Measurements from ENCODE around the gene CPS1. TPM values are rescaled to one million over a fixed set of nuclear protein-coding genes. Genes with fewer than 3 reads are reported as not detected.

Gene CPS1
- 1 to 10 TPM; 2.7 to 5.5 TPM for total RNA-seq
- long read RNA-seq, donor 1: 0 reads
- long read RNA-seq, donor 2: 0 reads

DNA sequence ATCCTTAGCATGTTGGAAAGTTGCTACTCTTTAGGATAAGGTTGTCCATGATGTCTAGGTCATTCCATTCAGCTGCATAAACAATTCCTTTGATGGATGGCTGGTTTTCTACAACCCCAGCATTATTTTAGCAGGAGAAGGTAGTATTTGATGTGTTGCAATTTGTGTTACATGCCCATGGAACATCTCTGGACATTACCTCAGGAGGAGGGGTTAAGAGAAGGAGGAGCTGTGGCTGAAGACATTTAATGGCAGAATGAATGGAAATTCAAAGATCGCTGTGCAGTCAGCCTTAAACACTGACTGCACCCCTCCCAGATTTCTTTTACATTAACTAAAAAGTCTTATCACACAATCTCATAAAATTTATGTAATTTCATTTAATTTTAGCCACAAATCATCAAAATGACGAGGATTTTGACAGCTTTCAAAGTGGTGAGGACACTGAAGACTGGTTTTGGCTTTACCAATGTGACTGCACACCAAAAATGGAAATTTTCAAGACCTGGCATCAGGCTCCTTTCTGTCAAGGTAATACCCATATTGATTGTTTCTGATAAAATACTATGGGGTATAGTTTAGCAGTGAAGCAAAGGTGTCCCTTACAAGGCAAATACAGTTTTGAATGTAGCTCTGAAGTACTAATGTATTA, at the start of gene CPS1:
CPS1 (plus strand) TSS at position 271 of the 652 bp plus-strand sequence; CDS start at position 406, 135 bp downstream.
- no peak for DNase-seq (ENCODE audit: low spot score)
- intact Hi-C loops (cut with DNase I): no loop called here

GRCh38 chr2:210515911-210516310, 40.5 kb upstream of the CPS1 start:
- DNase-seq (ENCODE audit: low spot score): no peak
- intact Hi-C loops (cut with DNase I): loop anchor here in 1 of 2 donors (5.0 kb wide), 1 partner anchor 654 kb away; no protein-coding TSS in a partner anchor

DNA sequence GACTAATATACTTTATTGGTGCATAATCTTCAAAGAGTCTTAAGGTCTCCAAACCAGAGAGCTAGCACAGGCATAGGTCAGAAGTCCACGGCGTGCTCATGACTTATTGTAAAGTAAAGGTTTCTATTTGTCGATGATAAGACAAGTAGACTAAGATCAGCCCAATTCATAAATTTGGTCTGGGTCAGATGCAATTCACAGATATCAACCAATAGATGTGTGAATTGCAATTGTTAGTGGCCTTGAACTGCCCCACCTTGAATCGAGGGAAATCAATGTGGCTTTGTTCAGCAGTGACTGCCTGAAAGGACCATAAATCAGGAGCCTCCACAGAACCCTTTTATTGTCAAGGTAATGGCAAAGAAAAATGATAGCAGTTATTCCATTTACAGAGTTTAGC, 39.1 kb upstream of the CPS1 start:
- intact Hi-C loops (cut with DNase I): loop anchor here in 1 of 2 donors (5.0 kb wide), 1 partner anchor 655 kb away; no protein-coding TSS in a partner anchor
- no peak for DNase-seq (ENCODE audit: low spot score)

DNA sequence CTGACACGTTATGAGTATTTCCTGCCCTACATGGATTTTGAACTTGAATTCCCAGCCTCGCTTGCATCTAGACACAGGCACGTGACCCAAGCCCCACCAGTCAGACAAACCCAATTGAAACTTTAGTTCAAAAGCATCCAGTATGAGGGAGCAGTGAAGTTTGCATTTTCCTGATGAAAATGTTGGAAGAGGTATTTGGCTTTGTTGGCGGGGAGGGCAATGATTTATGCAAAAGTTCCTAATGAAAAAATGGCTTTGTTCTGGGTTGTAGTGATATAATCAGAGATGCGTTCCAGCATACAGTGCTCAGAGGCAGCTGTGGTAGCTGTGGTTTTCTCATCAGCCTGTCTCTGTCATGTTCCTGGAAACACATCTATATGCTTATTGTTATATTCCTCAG, 36.8 kb upstream of the CPS1 start:
- no peak for DNase-seq (ENCODE audit: low spot score)
- intact Hi-C loops (cut with DNase I): loop anchor here in 1 of 2 donors (5.0 kb wide), 1 partner anchor 657 kb away; no protein-coding TSS in a partner anchor

DNA sequence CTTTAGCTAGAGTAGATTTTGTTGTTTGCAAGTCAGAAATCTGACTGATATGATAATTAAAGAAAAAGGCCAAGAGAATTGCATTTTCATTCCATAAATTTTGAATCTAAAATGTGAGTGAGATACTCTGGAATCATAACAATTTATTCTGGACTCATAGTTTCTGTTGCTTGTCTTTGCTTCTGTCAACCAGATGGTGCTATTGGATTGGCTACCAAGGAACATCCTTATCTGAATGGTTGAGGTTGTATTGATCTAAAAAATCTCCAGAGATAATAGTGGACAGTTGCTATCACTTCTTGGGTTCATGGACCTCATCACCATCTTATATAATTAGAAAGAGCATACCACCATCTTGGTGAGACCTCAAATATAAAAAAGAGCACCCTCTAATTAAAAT, 34.0 kb upstream of the CPS1 start:
- DNase-seq (ENCODE audit: low spot score): no peak
- intact Hi-C loops (cut with DNase I): no loop called here

DNA sequence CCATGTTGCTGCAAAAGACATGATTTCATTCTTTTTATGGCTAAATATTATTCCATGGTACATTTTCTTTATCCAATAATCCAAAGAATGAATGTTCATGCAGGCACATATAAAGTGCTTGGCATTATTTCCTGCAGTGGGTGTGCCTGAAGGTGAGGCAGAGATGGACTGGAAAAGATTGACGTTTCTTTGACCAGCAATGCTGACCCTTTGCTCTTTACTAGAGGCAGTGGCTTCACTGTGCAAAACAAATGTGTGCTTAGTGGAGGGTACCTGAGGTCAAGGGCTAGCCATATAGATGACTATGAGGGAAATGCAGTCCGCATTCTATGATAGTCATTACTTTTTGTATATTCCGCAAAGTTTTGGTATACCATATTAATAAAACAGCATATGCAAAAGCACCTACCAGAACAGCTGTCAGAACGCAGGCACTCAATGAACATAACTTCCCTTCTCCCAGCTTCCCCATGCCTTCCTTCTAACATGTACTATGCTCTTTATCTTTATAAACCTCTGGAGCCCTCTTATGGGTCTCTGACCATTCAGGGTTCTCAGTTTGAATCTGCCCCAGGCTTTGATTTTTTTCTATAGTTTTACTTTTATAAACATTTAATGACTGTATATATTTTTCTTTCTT, 32.6 kb upstream of the CPS1 start:
- intact Hi-C loops (cut with DNase I): no loop called here

DNA sequence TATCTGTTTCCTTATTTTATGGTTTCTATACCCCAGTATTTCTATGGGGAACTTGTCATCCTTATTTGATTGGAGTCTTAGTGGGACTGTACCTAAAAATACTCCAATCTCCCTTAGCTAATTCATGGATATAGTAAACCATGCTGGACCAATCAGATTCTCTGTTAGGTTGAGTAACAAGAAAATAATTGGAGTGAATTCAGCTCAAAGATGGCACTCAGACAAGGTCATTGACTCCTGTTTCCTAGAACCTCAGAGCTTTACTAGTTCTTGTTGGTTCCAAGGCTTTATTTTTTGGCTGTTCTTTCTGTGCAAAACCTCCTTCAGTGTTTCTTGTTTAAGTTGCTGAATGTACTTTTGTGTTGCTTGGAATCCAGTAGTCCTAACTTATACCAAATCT, 31.9 kb upstream of the CPS1 start:
- intact Hi-C loops (cut with DNase I): no loop called here
- DNase-seq (ENCODE audit: low spot score): no peak

More for the DNA sequence above, 32.6 kb upstream of the CPS1 start:
- no peak for DNase-seq (ENCODE audit: low spot score)

DNA sequence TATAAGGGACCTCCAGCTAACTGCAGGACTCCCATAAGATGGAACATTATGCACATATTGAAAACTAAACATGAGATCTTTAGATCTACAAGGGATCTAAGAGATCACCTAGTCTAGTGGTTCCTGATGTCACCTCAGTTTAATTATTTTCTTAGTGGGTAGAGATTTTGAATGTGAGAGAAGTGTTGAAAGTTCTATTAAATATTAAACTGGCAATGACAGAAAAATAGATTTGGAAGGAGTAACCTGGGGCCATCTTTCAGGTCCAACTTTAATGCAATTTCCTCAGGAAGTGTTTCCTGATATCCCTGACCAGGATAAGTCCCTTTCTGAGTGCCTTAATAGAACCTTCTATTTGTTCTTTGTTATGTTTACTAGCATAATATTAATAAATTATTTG, 29.1 kb upstream of the CPS1 start:
- DNase-seq (ENCODE audit: low spot score): no peak
- intact Hi-C loops (cut with DNase I): no loop called here

DNA sequence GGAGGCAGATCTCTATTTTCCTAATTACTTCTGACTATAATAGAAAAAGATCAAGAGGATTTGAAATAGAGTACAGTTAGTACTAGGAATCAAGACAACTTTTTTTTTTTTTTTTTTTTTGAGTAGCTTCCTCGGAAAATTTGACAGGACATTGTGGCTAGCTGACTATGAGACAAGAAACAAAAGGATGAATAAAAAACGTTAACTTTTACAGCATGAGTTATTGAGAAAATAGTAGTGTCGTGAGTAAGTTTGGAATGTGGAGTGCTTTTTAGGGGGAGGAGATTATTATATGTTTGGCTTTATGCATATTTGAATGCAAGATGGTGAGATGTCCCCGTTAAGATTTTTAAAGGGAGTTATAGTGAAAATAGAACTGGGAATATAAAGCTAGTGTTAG, 27.7 kb upstream of the CPS1 start:
- intact Hi-C loops (cut with DNase I): no loop called here
- DNase-seq (ENCODE audit: low spot score): no peak

- DNase-seq (ENCODE audit: low spot score): no peak
- intact Hi-C loops (cut with DNase I): no loop called here
Measured at GRCh38 chr2:210531050-210531449, 25.3 kb upstream of the CPS1 start.

GRCh38 chr2:210531482-210531881, 24.9 kb upstream of the CPS1 start:
- no peak for DNase-seq (ENCODE audit: low spot score)
- intact Hi-C loops (cut with DNase I): no loop called here

- intact Hi-C loops (cut with DNase I): no loop called here
- no peak for DNase-seq (ENCODE audit: low spot score)
Measured at GRCh38 chr2:210533389-210533788, 23.0 kb upstream of the CPS1 start.

- intact Hi-C loops (cut with DNase I): no loop called here
- no peak for DNase-seq (ENCODE audit: low spot score)
Measured at GRCh38 chr2:210534879-210535278, 21.5 kb upstream of the CPS1 start.

GRCh38 chr2:210536973-210537650, 19.3 kb upstream of the CPS1 start:
- no peak for DNase-seq (ENCODE audit: low spot score)
- intact Hi-C loops (cut with DNase I): no loop called here

- DNase-seq (ENCODE audit: low spot score): no peak
- intact Hi-C loops (cut with DNase I): no loop called here
Measured at GRCh38 chr2:210539035-210539434, 17.4 kb upstream of the CPS1 start.

DNA sequence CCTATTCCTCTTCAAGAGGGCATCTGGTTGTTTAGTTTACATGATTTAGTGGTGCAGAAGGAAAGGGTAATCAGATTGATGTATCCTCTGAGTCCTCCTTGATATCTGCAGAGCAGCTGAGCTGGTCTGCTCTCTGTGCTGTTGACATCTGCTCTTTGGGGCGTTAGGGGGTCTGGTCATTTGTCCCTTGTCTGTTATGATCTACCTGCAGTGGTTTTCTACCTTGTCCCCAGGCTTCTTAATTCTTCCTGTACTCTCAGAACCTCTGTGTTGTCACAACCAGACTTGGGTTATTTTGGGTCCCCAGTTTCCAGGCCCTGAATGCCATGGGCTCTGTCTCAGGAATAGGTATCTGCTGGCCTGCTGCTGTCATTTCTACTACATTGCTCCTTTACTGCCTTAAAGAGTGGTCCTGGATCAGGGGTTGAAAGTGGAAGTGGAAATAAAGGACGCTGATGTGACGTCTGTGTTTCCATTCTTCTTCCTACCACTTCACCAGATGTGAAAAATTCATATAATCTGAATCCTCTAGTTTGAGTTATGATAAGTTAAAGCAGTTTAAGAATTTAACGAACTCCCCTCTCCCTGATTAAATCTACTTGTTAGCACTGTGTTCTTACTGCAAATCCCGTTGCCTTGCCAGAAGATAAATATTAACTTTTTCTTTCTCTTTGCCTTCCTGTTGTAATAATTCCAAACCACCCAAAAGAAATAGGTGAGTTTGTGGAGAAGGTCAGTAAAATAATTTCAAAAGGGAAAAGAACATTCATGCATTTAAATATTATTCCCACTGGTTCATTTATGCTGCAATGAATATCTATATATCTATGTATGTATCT, 16.6 kb upstream of the CPS1 start:
- intact Hi-C loops (cut with DNase I): no loop called here
- DNase-seq (ENCODE audit: low spot score): no peak

DNA sequence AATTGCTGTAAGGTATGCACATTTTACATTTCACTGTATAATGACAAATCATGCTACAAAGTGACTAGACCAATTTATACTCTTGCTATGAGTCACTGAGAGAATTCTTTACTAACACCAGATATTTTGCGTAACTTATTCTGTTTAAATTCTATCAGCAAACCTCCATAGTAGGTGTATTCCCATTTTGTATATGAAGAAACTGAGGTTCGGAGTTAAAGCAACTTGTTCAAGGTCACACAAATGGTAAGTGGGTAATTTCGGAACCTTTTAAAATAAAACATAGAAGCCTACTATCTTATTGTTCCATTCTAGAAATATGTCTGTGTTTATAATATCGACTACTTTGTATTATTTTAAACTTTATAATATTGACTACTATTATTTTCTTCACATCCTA, 15.9 kb upstream of the CPS1 start:
- no peak for DNase-seq (ENCODE audit: low spot score)
- intact Hi-C loops (cut with DNase I): no loop called here

DNA sequence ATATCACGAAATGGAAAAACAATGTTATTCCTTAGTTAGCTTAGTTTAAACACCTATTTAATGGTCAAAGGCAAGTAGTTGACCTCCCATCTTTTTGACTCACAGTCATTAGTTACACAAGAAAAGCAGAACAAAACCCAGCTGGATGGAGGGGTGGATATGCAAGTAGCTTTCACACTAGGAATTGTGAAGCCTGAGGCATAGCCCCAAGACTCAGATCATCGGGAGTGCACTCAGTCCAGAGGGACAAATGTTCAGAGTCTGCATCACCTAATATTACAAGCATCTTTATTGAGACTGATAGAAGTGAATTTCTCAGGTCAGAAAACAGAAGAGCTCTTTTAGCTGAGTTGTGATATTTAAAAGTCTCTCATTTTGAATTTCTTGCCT, 15.5 kb upstream of the CPS1 start:
- intact Hi-C loops (cut with DNase I): no loop called here

DNA sequence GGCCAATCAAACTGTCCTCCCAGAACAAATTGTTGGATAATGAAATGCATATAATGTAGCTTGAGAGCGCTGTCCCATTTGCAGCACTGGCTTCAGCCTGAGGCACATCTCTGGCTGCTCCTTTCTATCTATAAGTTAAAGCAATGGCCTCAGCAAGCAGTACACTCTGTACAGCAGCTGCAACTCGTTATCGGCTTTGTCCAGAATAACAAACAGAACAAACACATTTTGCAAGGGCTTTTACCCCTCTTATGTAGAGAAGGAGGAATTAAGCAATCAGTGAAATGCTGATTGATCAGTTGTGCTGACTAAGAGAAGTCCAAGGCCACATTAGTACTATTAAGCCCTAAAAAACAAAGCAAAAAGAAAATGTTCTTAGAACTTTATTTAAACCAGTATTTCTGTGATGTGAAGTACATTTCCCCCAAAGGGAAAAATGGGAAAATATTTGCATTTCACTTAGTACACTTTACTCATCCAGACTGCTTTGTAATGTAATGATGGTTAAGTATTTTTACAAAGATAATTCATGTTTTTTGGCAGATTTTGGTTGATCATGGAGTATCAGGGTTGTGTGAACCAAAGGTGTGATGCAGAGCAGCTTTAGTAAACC, 15.0 kb upstream of the CPS1 start:
- intact Hi-C loops (cut with DNase I): no loop called here

More for the DNA sequence above, 15.5 kb upstream of the CPS1 start:
- no peak for DNase-seq (ENCODE audit: low spot score)

More for the DNA sequence above, 15.0 kb upstream of the CPS1 start:
- no peak for DNase-seq (ENCODE audit: low spot score)
